Endothelial cell of umbilical vein (primary cell): ENCODE measurements around the gene KRT10.

Experiments used
- CTCF ChIP-seq, 2 donors: IDR thresholded peaks; 1 replicate in 1 of 2; 2 replicates in 1 of 2; pipeline ENCODE4 v1.5.1; 2011; ENCODE audit warnings: low read length in 2 of 2, mild to moderate bottlenecking in 2 of 2, moderate library complexity in 2 of 2, control low read depth in 1 of 2, inconsistent platforms in 1 of 2, low read depth in 1 of 2; ENCODE audit not compliant: insufficient read depth in 1 of 2; ENCODE audit errors: extremely low read depth in 1 of 2
- EZH2 ChIP-seq: IDR thresholded peaks from 2 replicates; pipeline ENCODE4 v1.6.1; 2012; ENCODE audit warnings: borderline replicate concordance, low read depth, mild to moderate bottlenecking, moderate library complexity, low read length, inconsistent platforms; ENCODE audit not compliant: severe bottlenecking
- FOS ChIP-seq: IDR thresholded peaks from 2 replicates; pipeline ENCODE4 v1.6.1; 2011; ENCODE audit warnings: mild to moderate bottlenecking, low read length, moderate library complexity, borderline replicate concordance; ENCODE audit not compliant: insufficient read depth
- GATA2 ChIP-seq: IDR thresholded peaks from 2 replicates; pipeline ENCODE4 v1.7.0; 2011; ENCODE audit warnings: low read depth, mild to moderate bottlenecking, moderate library complexity, mixed read lengths, low read length; ENCODE audit not compliant: insufficient read length, insufficient read depth
- JUN ChIP-seq: IDR thresholded peaks from 2 replicates; pipeline ENCODE4 v1.6.1; 2011; ENCODE audit warnings: borderline replicate concordance, low read depth; ENCODE audit not compliant: insufficient read length, insufficient read depth
- MAX ChIP-seq: IDR thresholded peaks from 2 replicates; pipeline ENCODE4 v1.6.1; 2011; ENCODE audit not compliant: insufficient read depth, insufficient read length
- MYC ChIP-seq: IDR thresholded peaks from one replicate; pipeline ENCODE4 v1.6.1; 2011; ENCODE audit warnings: mild to moderate bottlenecking, low read depth, low read length
- POLR2A ChIP-seq: IDR thresholded peaks from 2 replicates; pipeline ENCODE4 v1.6.1; 2012; ENCODE audit warnings: low read depth, mild to moderate bottlenecking, control low read depth, low read length
- POLR2AphosphoS5 ChIP-seq: IDR thresholded peaks from 2 replicates; pipeline ENCODE4 v1.6.1; 2012; ENCODE audit warnings: low read depth, mild to moderate bottlenecking, control low read depth, low read length, moderate library complexity; ENCODE audit not compliant: insufficient read depth

- TF ChIP-seq MAX (no peak), CTCF (IDR thresholded peaks at IDR 0.05; ENCODE audit: extremely low read depth in 1 of 2, insufficient read depth in 1 of 2, low read depth in 1 of 2, low read length in 2 of 2) (no peak), MYC (no peak), POLR2A (no peak), EZH2 (no peak), POLR2AphosphoS5 (no peak), FOS (no peak), JUN (peak; percentile 56), GATA2 (no peak)
These were observed 11.9 kb downstream of the KRT10 start for GRCh38 chr17:40810494-40810893.
